ENCODE results near the gene IL20.

IL20 gene

DNA sequence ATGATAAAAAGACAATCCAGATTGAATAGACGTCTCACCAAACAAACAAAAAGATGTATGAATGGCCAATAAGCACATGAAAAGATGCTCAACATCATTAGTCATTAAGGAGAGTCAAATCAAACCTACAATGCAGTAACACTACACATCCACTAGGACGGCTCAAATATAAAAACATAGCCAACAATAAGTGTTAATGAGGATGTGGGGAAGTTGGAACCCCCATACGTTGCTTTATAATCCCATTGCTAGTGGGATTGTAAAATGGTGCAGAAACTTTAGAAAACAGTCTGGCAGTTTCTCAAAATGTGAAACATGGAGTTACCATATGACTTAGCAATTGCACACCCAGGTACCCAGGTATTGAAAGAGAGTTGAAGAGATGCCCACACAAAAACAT is 17.1 kb downstream of the IL20 start:
- TF ChIP-seq, protein P1, sequence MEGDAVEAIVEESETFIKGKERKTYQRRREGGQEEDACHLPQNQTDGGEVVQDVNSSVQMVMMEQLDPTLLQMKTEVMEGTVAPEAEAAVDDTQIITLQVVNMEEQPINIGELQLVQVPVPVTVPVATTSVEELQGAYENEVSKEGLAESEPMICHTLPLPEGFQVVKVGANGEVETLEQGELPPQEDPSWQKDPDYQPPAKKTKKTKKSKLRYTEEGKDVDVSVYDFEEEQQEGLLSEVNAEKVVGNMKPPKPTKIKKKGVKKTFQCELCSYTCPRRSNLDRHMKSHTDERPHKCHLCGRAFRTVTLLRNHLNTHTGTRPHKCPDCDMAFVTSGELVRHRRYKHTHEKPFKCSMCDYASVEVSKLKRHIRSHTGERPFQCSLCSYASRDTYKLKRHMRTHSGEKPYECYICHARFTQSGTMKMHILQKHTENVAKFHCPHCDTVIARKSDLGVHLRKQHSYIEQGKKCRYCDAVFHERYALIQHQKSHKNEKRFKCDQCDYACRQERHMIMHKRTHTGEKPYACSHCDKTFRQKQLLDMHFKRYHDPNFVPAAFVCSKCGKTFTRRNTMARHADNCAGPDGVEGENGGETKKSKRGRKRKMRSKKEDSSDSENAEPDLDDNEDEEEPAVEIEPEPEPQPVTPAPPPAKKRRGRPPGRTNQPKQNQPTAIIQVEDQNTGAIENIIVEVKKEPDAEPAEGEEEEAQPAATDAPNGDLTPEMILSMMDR (IDR thresholded peaks at IDR 0.05) = no peak

DNA sequence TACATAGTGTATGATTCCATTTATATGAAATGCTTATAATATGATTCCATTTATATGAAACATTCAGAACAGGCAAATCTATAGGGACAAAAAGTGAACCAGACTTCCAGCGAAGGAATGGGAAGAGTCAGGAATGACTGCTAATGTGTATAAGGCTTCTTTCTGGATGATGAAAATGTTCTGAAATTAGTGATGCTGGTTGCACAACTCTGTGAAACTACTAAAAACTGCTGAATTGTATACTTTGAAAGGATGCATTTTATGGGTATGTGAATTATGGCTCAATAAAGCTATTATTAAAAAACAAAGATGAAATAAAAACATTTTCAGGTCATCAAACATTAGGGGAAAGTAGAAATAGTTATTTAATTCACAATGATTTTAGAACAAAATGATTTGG is 17.7 kb downstream of the IL20 start:
- TF ChIP-seq, protein P1 (IDR thresholded peaks at IDR 0.05) = no peak

DNA sequence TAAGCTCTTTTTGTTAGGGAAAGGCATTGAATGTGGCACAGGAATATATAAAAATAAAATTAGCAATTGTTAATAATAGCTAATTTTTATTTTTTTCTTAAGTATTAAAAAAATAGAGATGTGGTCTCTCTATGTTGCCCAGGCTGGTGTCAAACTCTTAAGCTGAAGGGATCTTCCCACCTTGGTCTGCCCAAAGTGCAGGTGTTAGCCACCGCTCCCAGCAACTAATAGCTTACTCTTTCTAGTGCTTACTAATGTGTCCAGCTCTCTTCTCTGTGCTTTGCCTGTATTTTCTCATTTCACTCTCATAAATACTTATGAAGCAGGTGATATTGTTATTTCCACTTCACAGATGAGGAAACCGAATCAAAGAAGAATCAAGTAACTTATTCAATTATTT is 18.5 kb downstream of the IL20 start:
- TF ChIP-seq, protein P1 (IDR thresholded peaks at IDR 0.05) = no peak

DNA sequence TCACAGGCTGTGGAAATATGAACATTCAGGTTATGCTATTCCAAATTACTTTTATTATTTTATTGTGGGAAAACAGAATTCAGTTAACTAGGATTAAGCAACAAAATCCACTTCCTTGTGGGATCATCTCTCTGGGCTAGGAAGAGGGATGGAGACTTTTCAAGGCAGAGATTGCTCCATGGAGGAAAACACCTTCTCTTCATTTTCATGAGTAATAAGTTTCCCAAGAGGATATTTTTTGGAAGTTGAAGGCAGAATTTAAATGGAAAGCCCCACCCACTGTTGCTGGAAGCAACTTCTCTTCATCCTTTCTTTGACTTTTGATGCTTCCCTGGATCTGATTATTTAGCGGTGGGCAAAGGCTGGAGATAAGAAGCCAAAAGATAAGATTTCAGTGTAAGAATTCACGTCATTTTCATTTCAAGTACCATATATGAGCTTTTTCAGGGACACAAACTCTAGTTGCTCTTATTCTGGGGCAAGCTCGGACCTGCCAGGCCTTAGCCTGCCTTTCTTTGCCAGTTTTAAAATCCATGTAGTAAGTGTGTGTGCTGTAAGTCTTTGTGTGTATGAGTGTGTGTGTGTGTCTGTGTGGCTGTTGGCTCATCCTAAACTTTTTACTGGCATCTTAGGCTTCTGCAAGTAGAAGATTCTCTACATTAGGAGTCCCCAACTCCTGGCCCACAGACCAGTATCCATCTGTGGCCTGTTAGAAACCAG is 20.1 kb downstream of the IL20 start:
- TF ChIP-seq, protein P1 (IDR thresholded peaks at IDR 0.05) = no peak

DNA sequence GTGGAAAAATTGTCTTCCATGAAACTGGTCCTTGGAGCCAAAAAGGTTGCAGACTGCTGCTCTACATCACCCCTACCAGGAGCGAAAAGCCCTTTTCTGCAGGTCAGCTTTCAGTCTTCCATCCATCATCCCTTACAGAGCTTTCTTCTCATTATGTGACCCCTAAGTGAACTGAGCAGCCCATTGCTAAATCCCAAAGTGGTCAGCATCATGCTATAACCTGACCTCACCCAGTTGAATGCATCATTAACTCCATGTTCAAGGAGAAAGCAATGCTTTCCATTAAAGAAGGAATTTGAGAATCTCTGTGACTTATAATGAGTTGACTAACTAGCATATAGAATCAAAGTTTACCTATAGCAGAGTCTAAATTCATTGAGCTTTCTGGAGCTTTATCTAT is 21.4 kb downstream of the IL20 start:
- TF ChIP-seq, protein P1 (IDR thresholded peaks at IDR 0.05) = no peak

DNA sequence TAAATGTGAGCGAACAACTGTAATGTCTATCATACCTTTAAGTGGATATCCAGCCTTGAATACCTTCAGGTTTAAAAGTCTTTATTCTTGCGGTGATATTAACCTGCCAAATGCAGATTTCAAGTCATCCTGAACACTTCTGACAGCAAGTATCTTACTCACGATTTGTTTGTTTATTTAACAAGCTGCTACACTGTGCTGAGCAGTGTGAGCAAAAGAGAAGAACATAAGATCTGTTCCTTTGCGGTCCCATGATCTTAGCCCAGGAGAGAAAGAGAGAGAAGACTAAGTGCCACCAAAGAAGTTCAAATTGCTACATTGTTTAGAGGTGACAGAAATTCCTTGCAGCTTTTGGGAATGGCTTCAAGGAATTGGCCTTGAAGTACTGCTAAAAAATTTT is 22.3 kb downstream of the IL20 start:
- TF ChIP-seq, protein P1 (IDR thresholded peaks at IDR 0.05) = no peak

DNA sequence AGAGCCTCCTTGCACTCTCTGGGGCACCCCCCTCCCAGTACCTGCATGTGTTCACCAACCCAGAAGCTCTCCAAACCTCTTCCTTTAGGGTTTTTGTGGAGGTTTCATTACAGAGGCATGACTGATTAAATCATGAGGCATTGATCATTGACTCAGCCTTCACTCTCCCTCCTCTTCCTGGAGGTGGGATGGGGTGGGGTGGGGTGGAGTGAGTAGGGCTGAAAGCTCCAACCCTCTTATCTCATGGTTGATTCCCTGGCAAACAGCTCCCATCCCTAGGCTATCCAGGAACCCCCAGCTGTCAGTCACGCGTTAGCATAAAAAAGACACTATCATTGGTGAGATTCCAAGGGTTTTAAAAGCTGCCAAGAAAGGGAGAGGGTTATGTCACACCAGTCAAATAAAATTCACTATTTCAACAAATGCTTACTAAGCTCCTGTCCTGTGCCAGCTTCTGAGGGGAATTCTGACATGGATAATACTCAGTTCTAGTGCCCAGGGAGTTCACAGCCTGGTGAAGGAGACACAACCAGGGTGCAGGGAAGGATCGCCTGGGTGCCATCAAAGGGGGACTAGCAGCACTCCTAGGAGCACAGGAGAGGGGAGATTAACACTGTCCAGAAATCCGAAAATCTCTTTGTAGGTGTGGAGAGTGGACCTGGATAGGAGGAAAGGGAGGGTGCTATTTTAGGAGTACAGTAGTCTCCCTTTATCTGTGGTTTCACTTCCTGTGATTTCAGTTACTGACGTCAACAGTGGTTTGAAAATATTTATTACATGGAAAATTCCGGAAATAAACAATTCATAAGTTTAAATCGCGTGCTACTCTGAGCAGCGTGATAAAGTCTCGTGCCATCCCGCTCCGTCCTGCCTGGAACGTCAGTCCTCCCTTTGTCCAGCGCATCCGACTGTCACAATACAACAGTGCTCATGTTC is 25.0 kb downstream of the IL20 start:
- TF ChIP-seq, protein P1 (IDR thresholded peaks at IDR 0.05) = no peak

Data from LNCAP (cell line).